C4-2B (cell line): Measurements from ENCODE around the gene CD14.
"Not testable (repeated sequence)": the region's sequence is repeated elsewhere in the genome, so short reads cannot be mapped to it uniquely, and the experiment has no call there.

Experiments used
- H3K27ac ChIP-seq: fragments of 450-650 bp; 2 replicates; pipeline ENCODE4 v1.5.1; 2017
- CTCF ChIP-seq: fragments of 450-650 bp; conservative IDR thresholded peaks from 2 replicates; pipeline ENCODE4 v1.5.1; 2017; ENCODE audit warnings: mild to moderate bottlenecking
- ZFX ChIP-seq: fragments of 450-650 bp; IDR thresholded peaks from 2 replicates; pipeline ENCODE4 v1.6.1; 2017

The CD14 gene

GRCh38 chr5:140671472-140672125 lies 38.6 kb upstream of the CD14 start:
- H3K27ac ChIP-seq = no peak overlapping the region
- TF ChIP-seq ZFX (no peak), CTCF (no peak)

DNA sequence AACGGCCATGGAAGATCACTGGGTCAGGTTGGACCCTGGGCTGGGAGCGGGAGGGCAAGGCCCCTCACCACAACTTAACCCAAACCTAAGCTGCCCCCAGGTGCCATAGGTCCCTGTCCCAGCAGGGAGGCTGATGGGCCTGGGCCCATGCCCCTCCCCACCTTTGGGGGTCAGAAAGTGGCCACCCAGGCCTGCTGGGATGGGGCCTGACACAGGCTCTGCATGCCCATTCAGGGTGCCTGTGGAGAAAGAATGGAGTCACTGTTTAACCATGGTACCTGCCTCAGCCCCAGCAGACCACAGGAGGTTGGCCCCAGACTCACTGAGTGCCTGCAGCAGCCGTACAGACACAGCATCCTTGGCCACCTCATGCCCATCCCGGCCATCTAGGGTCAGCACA lies 38.1 kb upstream of the CD14 start:
- not testable (repeated sequence) for H3K27ac ChIP-seq

DNA sequence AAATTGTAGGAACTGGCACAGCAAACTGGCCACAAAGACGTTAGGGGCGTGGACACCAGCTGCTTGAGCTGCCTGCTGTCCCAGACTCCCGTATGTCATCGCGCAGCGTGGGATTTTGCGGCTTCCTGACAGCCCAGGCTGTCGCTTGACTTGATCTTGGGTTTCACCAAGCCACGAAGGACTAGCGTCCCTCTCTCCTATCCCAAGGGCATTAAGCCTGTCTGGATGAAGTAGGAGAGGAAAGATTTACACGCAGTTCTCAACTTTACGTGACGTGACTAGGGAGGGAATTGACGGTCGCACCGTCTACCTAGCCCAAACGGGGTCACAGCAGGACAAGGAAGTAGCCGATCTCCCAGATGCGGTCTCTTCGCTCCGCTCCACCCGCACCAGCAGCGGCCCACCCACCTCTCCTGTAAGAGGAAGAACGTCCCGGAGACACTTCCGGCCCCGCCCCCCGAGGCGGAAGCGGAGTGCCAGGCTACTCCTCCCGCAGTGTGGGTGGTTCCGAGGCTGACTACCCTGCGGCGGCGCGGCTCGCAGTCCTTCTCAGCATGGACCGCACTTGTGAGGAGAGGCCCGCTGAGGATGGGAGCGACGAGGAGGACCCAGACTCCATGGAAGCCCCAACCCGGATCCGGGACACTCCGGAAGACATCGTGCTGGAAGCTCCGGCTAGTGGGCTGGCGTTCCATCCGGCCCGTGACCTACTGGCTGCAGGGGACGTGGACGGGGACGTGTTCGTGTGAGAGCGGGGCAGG lies 31.6 kb upstream of the CD14 start, which contains the start of gene WDR55:
Gene WDR55 (plus strand): TSS at position 546 of the 761 bp plus-strand sequence. CDS start 9 bp downstream, at position 555.
- peak within 1 kb of the TSS; percentile 88 for H3K27ac ChIP-seq
- TF ChIP-seq CTCF (no peak), ZFX (no peak)

- TF ChIP-seq CTCF (no peak), ZFX (no peak)
- H3K27ac ChIP-seq = peak overlapping the region; percentile 88
These were observed 31.0 kb upstream of the CD14 start for GRCh38 chr5:140664030-140664358.

- not testable (repeated sequence) for H3K27ac ChIP-seq
These were observed 27.4 kb upstream of the CD14 start for GRCh38 chr5:140660371-140660770.

DNA sequence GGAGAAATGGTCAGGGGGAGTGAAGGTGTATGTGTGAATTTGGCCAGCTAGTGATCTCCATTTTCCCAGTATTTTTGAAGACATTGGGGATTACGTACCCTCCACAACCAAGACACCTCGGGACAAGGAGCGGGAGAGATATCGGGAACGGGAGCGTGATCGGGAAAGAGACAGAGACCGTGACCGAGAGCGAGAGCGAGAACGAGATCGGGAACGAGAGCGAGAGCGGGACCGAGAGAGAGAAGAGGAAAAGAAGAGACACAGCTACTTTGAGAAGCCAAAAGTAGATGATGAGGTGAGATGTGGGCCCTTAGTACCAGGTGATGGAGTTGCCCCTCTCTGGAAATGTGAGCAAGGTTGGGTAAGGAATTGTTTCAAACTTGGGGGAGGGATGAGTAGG lies 25.9 kb upstream of the CD14 start:
- no peak for TF ChIP-seq ZFX
- TF ChIP-seq CTCF = no peak
- no peak overlapping the region for H3K27ac ChIP-seq

DNA sequence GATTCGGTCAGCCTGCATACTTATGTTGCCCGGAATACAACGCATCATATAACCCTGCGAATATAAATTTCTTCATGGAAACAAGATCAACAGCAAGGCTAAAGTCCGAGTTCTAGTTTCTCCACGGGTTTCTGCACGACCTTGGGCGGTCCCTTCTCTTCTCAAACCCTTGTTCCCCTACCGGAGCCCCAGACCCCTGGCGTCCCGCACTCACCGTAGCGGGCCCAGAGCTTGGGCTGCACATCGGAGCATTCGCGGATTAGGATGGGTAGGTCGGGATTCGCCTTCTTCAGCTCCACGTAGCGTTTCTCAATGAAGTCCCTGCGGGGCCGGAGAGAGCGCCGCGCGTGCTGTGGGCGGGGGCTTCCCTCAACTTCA lies 14.1 kb upstream of the CD14 start:
- no peak for TF ChIP-seq ZFX
- no peak for TF ChIP-seq CTCF

DNA sequence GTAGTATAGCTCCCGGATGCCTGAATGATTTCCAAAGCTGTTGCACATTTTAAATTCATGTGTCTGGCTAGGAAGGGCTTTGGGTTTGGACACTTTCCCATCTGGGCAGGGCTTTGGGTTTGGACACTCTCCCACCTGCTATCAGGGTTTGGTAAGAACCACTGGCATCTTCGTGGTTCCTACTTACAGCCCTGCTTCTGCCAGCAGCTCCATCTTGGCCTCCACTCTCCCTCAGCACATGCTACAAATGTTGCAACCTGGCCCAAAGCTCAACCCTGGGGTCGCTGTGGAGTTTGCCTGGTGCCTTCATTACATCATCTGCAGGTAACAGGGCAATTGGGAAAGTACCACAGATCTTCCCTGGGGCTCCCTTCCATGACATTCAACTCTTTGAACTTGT lies 9.7 kb upstream of the CD14 start:
- TF ChIP-seq ZFX = no peak
- no peak for TF ChIP-seq CTCF
- H3K27ac ChIP-seq = no peak overlapping the region

More for the DNA sequence above, 14.1 kb upstream of the CD14 start:
- peak overlapping the region; percentile 82 for H3K27ac ChIP-seq
